Activated CD4-positive, alpha-beta T cell treated with anti-CD3 and anti-CD28 coated beads for 36 hours (primary cell): ENCODE results near the gene ARHGDIB. TPM values are rescaled to one million over a fixed set of nuclear protein-coding genes. Genes with fewer than 3 reads are reported as not detected.

Experiments used
- ATAC-seq: fragments of 200-7000 bp; cut with Tn5 transposase; one replicate; pipeline ENCODE4 v1.10.0; 2021; ENCODE audit warnings: mild to moderate bottlenecking, moderate library complexity
- CTCF ChIA-PET: fragments of 350-600 bp; sonication (Branson Sonifier 250); formaldehyde crosslinking; loops from one replicate; lab custom pipeline; 2021; ENCODE audit warnings: antibody characterized with exemption; lab: Charles Lee
- POLR2A ChIA-PET: fragments of 350-600 bp; sonication (Branson Sonifier 250); formaldehyde crosslinking; loops from one replicate; lab custom pipeline; 2021; ENCODE audit warnings: antibody characterized with exemption, inconsistent platforms; lab: Charles Lee
- DNase-seq: peaks from one replicate; pipeline ENCODE4 v3.0.0-alpha.2; 2020
- H3K27ac Mint-ChIP-seq: one replicate; pipeline ENCODE4 v1.8.0; 2021; ENCODE audit warnings: mixed read lengths
- H3K27me3 Mint-ChIP-seq: one replicate; pipeline ENCODE4 v1.8.0; 2021; ENCODE audit warnings: mixed read lengths
- H3K36me3 Mint-ChIP-seq: one replicate; pipeline ENCODE4 v1.8.0; 2021; ENCODE audit warnings: low read depth, mixed read lengths
- H3K4me1 Mint-ChIP-seq: one replicate; pipeline ENCODE4 v1.8.0; 2021; ENCODE audit warnings: mixed read lengths
- H3K4me3 Mint-ChIP-seq: one replicate; pipeline ENCODE4 v1.8.0; 2021; ENCODE audit warnings: mild to moderate bottlenecking, moderate library complexity, mixed read lengths
- H3K9me3 Mint-ChIP-seq: one replicate; pipeline ENCODE4 v1.8.0; 2021; ENCODE audit warnings: low read depth, mixed read lengths
- intact Hi-C, 2 experiments: fragments of 100-400 bp; cut with DNase I in 1 of 2; cut with micrococcal nuclease in 1 of 2; formaldehyde crosslinking; loops; one replicate each; pipeline versions ENCODE4 v1.14.2 to v1.15.1; 2022 to 2024; cut with DNase I, micrococcal nuclease
- total RNA-seq, 2 experiments: library from RNA; stranded (reverse); gene quantifications; one replicate each; pipeline ENCODE4 v1.2.3, GENCODE V29; 2021

Gene ARHGDIB
- total RNA-seq, 2 experiments from 2014 or later = 596 to 912 TPM

DNA sequence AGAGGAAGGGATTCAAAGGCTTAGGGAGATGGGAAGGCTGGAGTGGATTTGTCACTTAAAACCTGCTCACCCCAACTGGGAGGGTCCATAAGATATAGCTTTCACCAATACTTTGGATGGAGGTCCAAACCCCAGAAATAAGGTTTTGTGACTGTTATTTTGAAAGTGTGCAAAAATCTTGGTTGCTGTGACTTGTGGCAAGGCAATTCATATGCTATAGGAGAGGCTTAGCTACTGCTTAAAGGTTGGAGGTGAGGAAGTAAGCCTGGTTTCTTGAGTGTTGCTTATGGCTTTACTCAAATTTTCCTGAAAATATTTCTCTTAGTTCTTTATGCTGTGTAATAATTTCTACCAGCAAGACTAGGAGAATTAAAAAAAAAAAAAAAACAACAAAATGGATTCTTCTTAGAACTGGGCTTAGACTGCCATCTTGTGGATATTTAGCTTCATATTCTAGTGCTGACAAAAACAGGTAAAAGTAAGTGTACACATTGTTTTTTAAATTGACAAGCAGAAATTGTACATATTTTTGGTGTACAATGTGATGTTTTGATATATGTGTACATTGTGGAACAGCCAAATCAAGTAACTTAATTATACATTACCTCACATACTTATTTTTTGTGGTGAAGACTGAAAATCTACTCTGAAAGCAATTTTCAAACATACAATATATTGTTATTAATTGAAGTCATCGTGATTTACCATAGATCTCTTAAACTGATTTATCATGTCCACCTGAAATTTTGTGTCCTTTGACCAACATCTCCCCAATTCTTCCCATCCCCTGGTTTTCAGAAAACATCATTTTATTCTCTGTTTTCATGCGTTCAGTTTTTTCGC, 34.4 kb upstream of the ARHGDIB start:
- H3K36me3 Mint-ChIP-seq = no peaks in the 10 kb centered on the region
- no peaks in the 10 kb centered on the region for H3K27me3 Mint-ChIP-seq
- H3K9me3 Mint-ChIP-seq = peaks cover 5% of the 10 kb centered on the region
- CTCF ChIA-PET = interaction anchor here (0.6 to 4.8 kb wide), 46 partner anchors 8 to 758 kb away, joined by 3 to 85 read pairs (median 4); partner anchors contain the start of genes ART4, C12orf60, ERP27 and PDE6H
- peaks cover 29% of the 10 kb centered on the region for H3K4me1 Mint-ChIP-seq
- peak; percentile 45 for ATAC-seq
- POLR2A ChIA-PET = interaction anchor here (0.6 kb wide), 2 partner anchors 56 to 221 kb away, joined by 3 to 8 read pairs; no protein-coding TSS in a partner anchor
- H3K4me3 Mint-ChIP-seq = no peak overlapping the region
- intact Hi-C loops = loop anchor here (1.0 to 5.0 kb wide), 11 partner anchors 35 to 759 kb away; partner anchors contain the start of genes RERG (in 2 of the 2), ARHGDIB (in 1 of the 2) and ERP27 (in 1 of the 2)
- no peak for DNase-seq
- peak overlapping the region; percentile 76 for H3K27ac Mint-ChIP-seq

- H3K27ac Mint-ChIP-seq = peak overlapping the region; percentile 53
- peaks cover 9% of the 10 kb centered on the region for H3K9me3 Mint-ChIP-seq
- ChIA-PET POLR2A (no interaction called here), CTCF (interaction anchor here (0.8 to 4.8 kb wide), 27 partner anchors 9 to 227 kb away, joined by 3 to 85 read pairs (median 5); partner anchors contain the start of genes ART4, C12orf60, ERP27 and PDE6H)
- ATAC-seq (no peak), DNase-seq (no peak)
- H3K4me3 Mint-ChIP-seq = no peak overlapping the region
- H3K27me3 Mint-ChIP-seq = no peaks in the 10 kb centered on the region
- intact Hi-C loops = loop anchor here (1.0 to 5.0 kb wide), 10 partner anchors 34 to 757 kb away; partner anchors contain the start of genes ARHGDIB (in 1 of the 2), ERP27 (in 1 of the 2) and RERG (in 1 of the 2)
- peaks cover 29% of the 10 kb centered on the region for H3K4me1 Mint-ChIP-seq
- no peaks in the 10 kb centered on the region for H3K36me3 Mint-ChIP-seq
Measured at GRCh38 chr12:14994610-14995009, 33.2 kb upstream of the ARHGDIB start.

GRCh38 chr12:14993537-14994266, 32.3 kb upstream of the ARHGDIB start:
- peak; percentile 44 for DNase-seq
- intact Hi-C loops = loop anchor here (2.0 to 5.0 kb wide), 5 partner anchors 33 to 361 kb away; partner anchors contain the start of gene ARHGDIB (in 2 of the 2)
- H3K36me3 Mint-ChIP-seq = no peaks in the 10 kb centered on the region
- CTCF ChIA-PET = interaction anchor here (0.6 to 4.8 kb wide), 8 partner anchors 16 to 167 kb away, joined by 3 to 85 read pairs (median 6); partner anchors contain the start of genes ARHGDIB, ART4 and PDE6H
- POLR2A ChIA-PET = no interaction called here
- H3K27me3 Mint-ChIP-seq = no peaks in the 10 kb centered on the region
- H3K27ac Mint-ChIP-seq = peak overlapping the region; percentile 52
- H3K4me1 Mint-ChIP-seq = peaks cover 31% of the 10 kb centered on the region
- peaks cover 9% of the 10 kb centered on the region for H3K9me3 Mint-ChIP-seq
- peak; percentile 77 for ATAC-seq
- H3K4me3 Mint-ChIP-seq = no peak overlapping the region

GRCh38 chr12:14993117-14993516, 31.7 kb upstream of the ARHGDIB start:
- Mint-ChIP-seq H3K27me3 (no peaks in the 10 kb centered on the region), H3K36me3 (no peaks in the 10 kb centered on the region), H3K4me3 (no peak overlapping the region), H3K9me3 (peaks cover 9% of the 10 kb centered on the region), H3K27ac (no peak overlapping the region), H3K4me1 (peaks cover 31% of the 10 kb centered on the region)
- DNase-seq = no peak
- POLR2A ChIA-PET = no interaction called here
- intact Hi-C loops = loop anchor here in 1 of 2 experiments (2.0 to 5.0 kb wide), 2 partner anchors 32 to 361 kb away; partner anchors contain the start of gene ARHGDIB
- CTCF ChIA-PET = interaction anchor here (0.6 to 4.8 kb wide), 4 partner anchors 16 to 166 kb away, joined by 3 to 85 read pairs (median 4); partner anchors contain the start of genes ARHGDIB and ART4
- ATAC-seq = no peak

DNA sequence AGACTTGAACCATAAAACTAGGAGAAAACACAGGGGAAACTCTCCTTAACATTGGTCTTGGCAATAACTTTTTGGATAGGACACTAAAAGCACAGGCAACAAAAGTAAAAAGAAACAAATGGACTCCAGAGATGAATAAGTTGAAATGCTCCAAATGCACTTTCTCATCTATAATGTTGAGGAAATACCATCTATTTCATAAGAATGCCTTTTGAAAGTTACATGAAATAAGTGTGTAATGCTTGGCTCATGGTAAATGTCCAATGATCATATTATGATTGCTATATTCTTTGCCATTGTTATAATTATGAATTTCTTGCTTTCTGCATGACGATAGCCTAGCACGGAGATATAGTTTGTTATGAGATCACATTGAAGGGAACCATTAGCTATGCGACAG, 31.3 kb upstream of the ARHGDIB start:
- Mint-ChIP-seq H3K36me3 (no peaks in the 10 kb centered on the region), H3K27me3 (no peaks in the 10 kb centered on the region), H3K4me3 (no peak overlapping the region), H3K4me1 (peaks cover 31% of the 10 kb centered on the region), H3K9me3 (peaks cover 9% of the 10 kb centered on the region), H3K27ac (no peak overlapping the region)
- intact Hi-C loops = loop anchor here in 1 of 2 experiments (2.0 to 5.0 kb wide), 2 partner anchors 32 to 360 kb away; partner anchors contain the start of gene ARHGDIB
- CTCF ChIA-PET = interaction anchor here (0.6 to 1.9 kb wide), 3 partner anchors 15 to 218 kb away, joined by 3 to 5 read pairs (median 3); partner anchors contain the start of gene ARHGDIB
- POLR2A ChIA-PET = no interaction called here
- DNase-seq = no peak
- no peak for ATAC-seq

DNA sequence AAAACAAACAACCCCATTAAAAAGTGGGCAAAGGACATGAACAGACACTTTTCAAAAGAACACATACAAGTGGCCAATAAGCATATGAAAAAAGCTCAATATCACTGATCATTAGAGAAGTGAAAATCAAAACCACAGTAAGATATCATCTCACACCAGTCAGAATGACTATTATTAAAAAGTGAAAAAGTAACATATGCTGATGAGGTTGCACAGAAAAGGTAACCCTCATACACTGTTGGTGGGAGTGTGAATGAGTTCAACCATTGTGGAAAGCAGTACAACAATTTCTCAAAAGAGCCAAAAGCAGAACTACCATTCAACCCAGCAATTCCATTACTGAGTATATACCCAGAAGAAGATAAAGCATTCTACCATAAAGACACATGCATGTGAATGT, 29.7 kb upstream of the ARHGDIB start:
- Mint-ChIP-seq H3K27me3 (no peaks in the 10 kb centered on the region), H3K9me3 (peaks cover 9% of the 10 kb centered on the region), H3K4me3 (no peak overlapping the region), H3K27ac (no peak overlapping the region), H3K36me3 (no peaks in the 10 kb centered on the region), H3K4me1 (peaks cover 31% of the 10 kb centered on the region)
- DNase-seq = no peak
- CTCF ChIA-PET = interaction anchor here (0.9 kb wide), 1 partner anchor 186 kb away, joined by 3 read pairs; no protein-coding TSS in a partner anchor
- intact Hi-C loops = loop anchor here in 1 of 2 experiments (5.0 kb wide), 1 partner anchor 359 kb away; no protein-coding TSS in a partner anchor
- no peak for ATAC-seq
- POLR2A ChIA-PET = no interaction called here

DNA sequence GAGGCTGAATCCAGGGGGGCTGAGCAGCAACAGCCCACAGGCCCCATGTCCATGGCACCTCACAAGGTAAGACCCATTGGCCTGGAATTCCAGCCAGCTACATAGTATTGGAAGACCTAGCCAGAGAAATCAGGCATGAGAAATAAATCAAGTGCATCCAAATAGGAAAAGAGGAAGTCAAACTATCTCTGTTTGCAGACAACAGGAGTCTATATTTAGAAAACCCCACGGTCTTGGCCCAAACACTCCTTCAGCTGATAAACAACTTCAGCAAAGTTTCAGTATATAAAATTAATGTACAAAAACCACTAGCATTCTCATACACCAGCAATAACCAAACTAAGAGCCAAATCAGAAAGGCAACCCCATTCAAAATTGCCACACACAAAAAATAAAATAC, 28.4 kb upstream of the ARHGDIB start:
- Mint-ChIP-seq H3K9me3 (peaks cover 9% of the 10 kb centered on the region), H3K27me3 (no peaks in the 10 kb centered on the region), H3K4me1 (peaks cover 24% of the 10 kb centered on the region), H3K4me3 (no peak overlapping the region), H3K27ac (no peak overlapping the region), H3K36me3 (no peaks in the 10 kb centered on the region)
- no peak for ATAC-seq
- ChIA-PET CTCF (interaction anchor here (0.6 to 1.0 kb wide), 3 partner anchors 53 to 215 kb away, joined by 3 read pairs; a partner anchor contains a TSS), POLR2A (no interaction called here)
- intact Hi-C loops = loop anchor here in 1 of 2 experiments (5.0 kb wide), 1 partner anchor 357 kb away; no protein-coding TSS in a partner anchor
- no peak for DNase-seq

DNA sequence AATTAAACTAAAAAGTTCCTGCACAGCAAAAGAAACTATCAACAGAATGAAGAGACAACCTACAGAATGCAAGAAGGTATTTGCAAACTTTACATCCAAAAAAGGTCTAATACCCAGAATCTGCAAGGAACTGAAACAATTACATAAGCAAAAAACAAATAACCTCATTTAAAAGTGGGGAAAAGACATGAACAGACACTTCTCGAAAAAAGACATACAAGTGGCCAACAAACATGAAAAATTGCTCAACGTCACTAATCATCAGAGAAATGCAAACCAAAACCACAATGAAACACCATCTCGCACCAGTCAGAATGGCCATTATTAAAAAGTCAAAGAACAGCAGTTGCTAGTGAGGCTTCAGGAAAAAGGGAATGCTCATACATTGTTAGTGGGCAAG, 26.6 kb upstream of the ARHGDIB start:
- H3K36me3 Mint-ChIP-seq = no peaks in the 10 kb centered on the region
- no peak overlapping the region for H3K4me3 Mint-ChIP-seq
- ChIA-PET POLR2A (no interaction called here), CTCF (no interaction called here)
- DNase-seq (no peak), ATAC-seq (no peak)
- peaks cover 9% of the 10 kb centered on the region for H3K9me3 Mint-ChIP-seq
- H3K27ac Mint-ChIP-seq = no peak overlapping the region
- peaks cover 20% of the 10 kb centered on the region for H3K4me1 Mint-ChIP-seq
- intact Hi-C loops = no loop called here
- no peaks in the 10 kb centered on the region for H3K27me3 Mint-ChIP-seq

DNA sequence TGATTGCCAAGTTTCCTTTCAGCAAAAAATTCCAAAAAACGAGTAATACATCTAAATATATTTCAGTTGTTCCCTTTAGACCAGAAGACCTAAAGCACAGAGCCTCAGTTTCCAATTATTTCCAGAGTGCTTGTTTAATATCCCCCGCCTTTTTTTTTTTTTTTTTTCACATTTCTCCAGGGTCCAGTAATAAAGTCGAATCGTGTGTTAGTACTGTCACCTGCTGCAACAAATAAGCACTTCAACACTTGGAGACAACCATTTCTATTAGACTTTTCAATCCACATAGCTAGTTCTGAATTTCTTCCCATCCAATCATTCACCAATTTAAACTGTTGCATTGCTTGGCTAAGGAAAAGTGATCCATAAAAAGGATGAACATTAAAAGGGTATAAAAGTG, 25.0 kb upstream of the ARHGDIB start:
- CTCF ChIA-PET = interaction anchor here (0.6 to 1.6 kb wide), 6 partner anchors 8 to 214 kb away, joined by 3 to 6 read pairs (median 4); no protein-coding TSS in a partner anchor
- intact Hi-C loops = no loop called here

DNA sequence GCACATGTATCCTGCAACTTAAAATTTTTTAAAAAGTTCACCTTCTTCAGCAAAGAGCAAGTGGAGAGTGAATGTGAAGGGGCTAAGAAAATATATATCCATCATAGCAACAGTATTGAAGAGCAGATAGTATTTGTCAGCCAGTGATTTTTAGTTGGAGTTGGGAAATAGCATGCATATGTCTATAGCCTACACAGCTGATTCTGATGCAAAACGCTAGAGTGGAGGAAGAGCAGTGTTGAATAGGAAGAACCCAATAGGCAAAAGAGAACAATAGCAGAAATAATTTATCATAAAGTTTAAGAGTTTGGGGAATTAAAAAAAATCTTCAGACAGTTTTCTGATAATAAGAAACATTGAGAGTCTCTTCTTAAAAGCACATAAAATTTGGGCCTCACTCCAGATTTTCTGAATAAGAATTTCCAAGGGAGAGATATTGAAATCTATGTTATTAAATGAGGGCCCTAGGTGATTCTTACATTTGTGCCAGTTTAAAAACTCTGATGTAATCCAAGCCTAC, 23.4 kb upstream of the ARHGDIB start:
- intact Hi-C loops = no loop called here
- Mint-ChIP-seq H3K36me3 (no peaks in the 10 kb centered on the region), H3K4me3 (no peak overlapping the region), H3K27me3 (no peaks in the 10 kb centered on the region), H3K4me1 (peaks cover 45% of the 10 kb centered on the region), H3K9me3 (no peaks in the 10 kb centered on the region), H3K27ac (no peak overlapping the region)
- DNase-seq (no peak), ATAC-seq (no peak)
- POLR2A ChIA-PET = no interaction called here
- CTCF ChIA-PET = interaction anchor here (0.6 to 1.6 kb wide), 2 partner anchors 10 to 12 kb away, joined by 3 to 5 read pairs; no protein-coding TSS in a partner anchor

More for the DNA sequence above, 25.0 kb upstream of the ARHGDIB start:
- Mint-ChIP-seq H3K9me3 (peaks cover 8% of the 10 kb centered on the region), H3K4me3 (no peak overlapping the region), H3K27me3 (no peaks in the 10 kb centered on the region), H3K36me3 (no peaks in the 10 kb centered on the region), H3K27ac (no peak overlapping the region), H3K4me1 (peaks cover 30% of the 10 kb centered on the region)
- ATAC-seq (no peak), DNase-seq (no peak)
- POLR2A ChIA-PET = no interaction called here
